ENCODE measurements around the gene MTF1. TPM values are rescaled to one million over a fixed set of nuclear protein-coding genes. Genes with fewer than 3 reads are reported as not detected.

MTF1 gene
- total RNA-seq, 1 donor from 2014 or later, result 10.6 TPM

- no peak overlapping the region for H3K27ac ChIP-seq
- H3K4me3 ChIP-seq, result no peak overlapping the region
- no peak for DNase-seq (ENCODE audit: low spot score in 2 of 2)
- H3K36me3 ChIP-seq, result peaks cover 68 to 86% of the 10 kb centered on the region in 2 donors
- intact Hi-C loops (cut with DNase I), result no loop called here
- no peaks in the 10 kb centered on the region for H3K9me3 ChIP-seq
- no peaks in the 10 kb centered on the region for H3K27me3 ChIP-seq
- TF ChIP-seq CTCF (IDR thresholded peaks at IDR 0.05), result no peak
- H3K4me1 ChIP-seq, result peaks cover 0 to under 1% of the 10 kb centered on the region in 2 donors
Measured at GRCh38 chr1:37865348-37866120, 6.1 kb upstream of the MTF1 start.

DNA sequence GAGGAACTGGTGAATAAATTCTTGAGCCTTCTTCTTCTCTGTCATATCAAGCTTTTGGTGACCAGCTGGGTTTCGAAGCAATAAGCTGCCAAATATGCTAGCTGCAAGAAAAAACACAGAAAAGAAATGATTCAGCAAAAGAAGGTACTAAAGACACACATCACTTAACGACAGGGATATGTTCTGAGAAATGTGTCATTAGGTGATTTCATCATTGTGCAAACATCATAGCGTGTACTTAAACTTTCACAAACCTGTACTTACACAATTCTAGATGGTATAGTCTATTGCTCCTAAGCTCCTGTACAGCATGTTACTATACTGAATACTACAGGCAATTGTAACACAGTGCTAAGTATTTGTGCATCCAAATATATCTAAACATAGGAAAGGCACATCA is 2.9 kb upstream of the MTF1 start:
- Histone ChIP-seq H3K9me3 (no peaks in the 10 kb centered on the region), H3K27ac (no peak overlapping the region), H3K4me3 (no peak overlapping the region), H3K36me3 (peaks cover 46 to 56% of the 10 kb centered on the region in 2 donors), H3K27me3 (no peaks in the 10 kb centered on the region), H3K4me1 (peaks cover 6 to 11% of the 10 kb centered on the region in 2 donors)
- DNase-seq (ENCODE audit: low spot score in 2 of 2), result no peak
- TF ChIP-seq CTCF (IDR thresholded peaks at IDR 0.05), result no peak
- intact Hi-C loops (cut with DNase I), result no loop called here

- Histone ChIP-seq H3K27ac (no peak overlapping the region), H3K36me3 (peaks cover 35 to 45% of the 10 kb centered on the region in 2 donors), H3K4me1 (peaks cover 6 to 14% of the 10 kb centered on the region in 2 donors), H3K9me3 (no peaks in the 10 kb centered on the region), H3K4me3 (no peak overlapping the region), H3K27me3 (no peaks in the 10 kb centered on the region)
- DNase-seq (ENCODE audit: low spot score in 2 of 2), result no peak
- TF ChIP-seq CTCF (IDR thresholded peaks at IDR 0.05), result no peak
- intact Hi-C loops (cut with DNase I), result no loop called here
Measured at GRCh38 chr1:37861151-37861550, 1.8 kb upstream of the MTF1 start.

DNA sequence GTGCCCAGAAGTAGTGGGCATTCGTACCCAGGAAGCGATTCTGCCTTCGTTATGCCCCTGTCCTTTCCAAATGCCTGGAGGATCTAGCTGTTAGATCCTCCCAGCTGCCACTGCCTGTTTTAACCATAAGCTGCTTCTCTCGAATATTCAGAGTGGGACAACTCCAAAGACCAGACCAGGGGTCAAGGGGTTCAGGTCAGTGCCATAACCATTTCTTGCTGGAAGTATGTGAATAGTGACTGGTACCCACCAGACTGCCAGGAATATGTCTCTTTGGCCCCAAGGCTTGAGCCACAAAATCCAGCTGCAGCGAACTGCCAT is 914 bp upstream of the MTF1 start:
- TF ChIP-seq CTCF (IDR thresholded peaks at IDR 0.05), result no peak
- no peaks in the 10 kb centered on the region for H3K27me3 ChIP-seq
- H3K4me1 ChIP-seq, result peaks cover 6 to 19% of the 10 kb centered on the region in 2 donors
- peaks cover 28 to 39% of the 10 kb centered on the region in 2 donors for H3K36me3 ChIP-seq
- H3K9me3 ChIP-seq, result no peaks in the 10 kb centered on the region
- intact Hi-C loops (cut with DNase I), result loop anchor here (1.0 kb wide), 1 partner anchor 170 kb away; a partner anchor contains a TSS
- peak overlapping the region; percentile 82 to 87 for H3K27ac ChIP-seq
- DNase-seq (ENCODE audit: low spot score in 2 of 2), result no peak
- peak overlapping the region; percentile 68 to 80 for H3K4me3 ChIP-seq

- no peak for DNase-seq (ENCODE audit: low spot score in 2 of 2)
- Histone ChIP-seq H3K4me3 (peak overlapping the region; percentile 68 to 80), H3K27me3 (no peaks in the 10 kb centered on the region), H3K4me1 (peaks cover 6 to 23% of the 10 kb centered on the region in 2 donors), H3K27ac (peak overlapping the region; percentile 82 to 87), H3K36me3 (peaks cover 24 to 29% of the 10 kb centered on the region in 2 donors), H3K9me3 (no peaks in the 10 kb centered on the region)
- intact Hi-C loops (cut with DNase I), result loop anchor here (1.0 to 2.0 kb wide), 4 partner anchors 51 to 262 kb away; partner anchors contain the start of genes UTP11 and YRDC
- TF ChIP-seq CTCF (IDR thresholded peaks at IDR 0.05), result no peak
Measured at GRCh38 chr1:37858931-37859506, 373 bp downstream of the MTF1 start.
